Keratinocyte (primary cell): ENCODE measurements around the gene MME. TPM values are rescaled to one million over a fixed set of nuclear protein-coding genes. Genes with fewer than 3 reads are reported as not detected.

Source experiments
- DNase-seq: peaks from one replicate; pipeline ENCODE4 v3.0.0-alpha.2; 2011; ENCODE audit warnings: low read depth, missing footprints, low spot score
- FAIRE-seq: peaks from 2 replicates; lab custom pipeline; 2011; peaks lifted over from hg19 to GRCh38; lab: Jason Lieb, UNC
- H2AFZ ChIP-seq: 2 replicates; pipeline ENCODE4 v1.6.0; 2012; ENCODE audit warnings: low read length, control low read depth, inconsistent platforms; ENCODE audit not compliant: control insufficient read depth
- H3K27ac ChIP-seq: 2 replicates; pipeline ENCODE4 v1.5.1; 2011; ENCODE audit warnings: low read length; ENCODE audit not compliant: control insufficient read depth, insufficient read depth
- H3K27me3 ChIP-seq: 3 replicates; pipeline ENCODE4 v1.6.0; 2011; ENCODE audit warnings: low read length; ENCODE audit not compliant: control insufficient read depth, insufficient read depth; ENCODE audit errors: extremely low read depth
- H3K36me3 ChIP-seq, 2 experiments: 2 replicates in 1 of 2; 3 replicates in 1 of 2; pipeline ENCODE4 v1.5.1; 2011; ENCODE audit warnings: low read length in 2 of 2, mild to moderate bottlenecking in 1 of 2; ENCODE audit not compliant: control insufficient read depth in 2 of 2, insufficient read depth in 2 of 2; ENCODE audit errors: extremely low read depth in 1 of 2
- H3K4me1 ChIP-seq: 3 replicates; pipeline ENCODE4 v1.5.1; 2011; ENCODE audit warnings: low read length; ENCODE audit not compliant: control insufficient read depth, insufficient read depth; ENCODE audit errors: extremely low read depth
- H3K4me2 ChIP-seq: 3 replicates; pipeline ENCODE4 v1.6.0; 2011; ENCODE audit warnings: low read depth, low read length; ENCODE audit not compliant: control insufficient read depth, insufficient read depth; ENCODE audit errors: extremely low read depth
- H3K4me3 ChIP-seq, 3 experiments: fragments of 200-600 bp in 1 of 3; sonication (generic) in 1 of 3; 2 replicates in 2 of 3; 3 replicates in 1 of 3; pipeline ENCODE4 v1.5.1; 2011 to 2016; ENCODE audit warnings: low read length in 3 of 3, mild to moderate bottlenecking in 3 of 3, control low read depth in 2 of 3, inconsistent platforms in 1 of 3, low read depth in 1 of 3, mixed read lengths in 1 of 3, mixed run types in 1 of 3, moderate library complexity in 1 of 3; ENCODE audit not compliant: control insufficient read depth in 2 of 3, insufficient read depth in 2 of 3; ENCODE audit errors: extremely low read depth in 1 of 3
- H3K79me2 ChIP-seq: 2 replicates; pipeline ENCODE4 v1.6.0; 2012; ENCODE audit warnings: low read length; ENCODE audit not compliant: control insufficient read depth, insufficient read depth
- H3K9ac ChIP-seq: 3 replicates; pipeline ENCODE4 v1.6.0; 2011; ENCODE audit warnings: low read length; ENCODE audit not compliant: control insufficient read depth, insufficient read depth; ENCODE audit errors: extremely low read depth
- H3K9me1 ChIP-seq: 3 replicates; pipeline ENCODE4 v1.6.0; 2011; ENCODE audit warnings: low read length; ENCODE audit not compliant: control insufficient read depth, insufficient read depth; ENCODE audit errors: extremely low read depth
- H3K9me3 ChIP-seq: 2 replicates; pipeline ENCODE4 v1.5.1; 2012; ENCODE audit warnings: low read depth, low read length; ENCODE audit not compliant: control insufficient read depth
- H4K20me1 ChIP-seq: 3 replicates; pipeline ENCODE4 v1.6.0; 2011; ENCODE audit warnings: low read length; ENCODE audit not compliant: control insufficient read depth, insufficient read depth; ENCODE audit errors: extremely low read depth
- EZH2 ChIP-seq: IDR thresholded peaks from one replicate; pipeline ENCODE4 v1.6.1; 2012; ENCODE audit warnings: inconsistent platforms, mild to moderate bottlenecking, low read length, moderate library complexity
- dilution Hi-C: fragments of 300-500 bp; cut with MboI; formaldehyde crosslinking; loops from one replicate; pipeline ENCODE4 v1.7.0; 2020; ENCODE audit warnings: low sequenced_read_pairs; ENCODE audit not compliant: extremely low pct_ligation_motif_present
- polyA plus RNA-seq, 5 experiments: library from polyadenylated mRNA; depleted of rRNA in 3 of 5; stranded (reverse) in 3 of 5; stranded (forward) in 1 of 5; unstranded in 1 of 5; fragments of >200 nt; gene quantifications; 1 replicate in 1 of 5; 2 replicates in 3 of 5; 3 replicates in 1 of 5; pipeline versions ENCODE4 v1.2.1 to v1.2.3, GENCODE V29; 2011 to 2012; ENCODE audit warnings: missing spikeins in 2 of 5, low read depth in 1 of 5, low replicate concordance in 1 of 5
- TF ChIP-seq, protein P1 (sequence below), 3 experiments: IDR thresholded peaks in 1 of 3; conservative IDR thresholded peaks in 1 of 3; optimal IDR thresholded peaks in 1 of 3; 2 replicates in 2 of 3; 3 replicates in 1 of 3; pipeline versions ENCODE3 to v1.5.1; 2011; ENCODE audit warnings: low read length in 3 of 3, mild to moderate bottlenecking in 3 of 3, moderate library complexity in 2 of 3, control low read depth in 1 of 3, inconsistent platforms in 1 of 3; ENCODE audit not compliant: insufficient read depth in 2 of 3; ENCODE audit errors: extremely low read depth in 1 of 3

Gene MME
- polyA plus RNA-seq, 1 donor (not counting 4 experiments of a cell fraction or from before 2014, with no cell fraction given) = 2.0 TPM

- FAIRE-seq (no peak), DNase-seq (no peak)
- Histone ChIP-seq H3K79me2 (no peaks in the 10 kb centered on the region), H3K4me3 (no peak overlapping the region), H3K27ac (no peak overlapping the region), H3K4me1 (no peaks in the 10 kb centered on the region), H3K36me3 (no peaks in the 10 kb centered on the region), H3K4me2 (no peak overlapping the region), H2AFZ (no peak overlapping the region), H4K20me1 (no peaks in the 10 kb centered on the region), H3K27me3 (no peaks in the 10 kb centered on the region), H3K9me3 (no peaks in the 10 kb centered on the region), H3K9ac (no peak overlapping the region), H3K9me1 (no peaks in the 10 kb centered on the region)
- TF ChIP-seq, protein P1, sequence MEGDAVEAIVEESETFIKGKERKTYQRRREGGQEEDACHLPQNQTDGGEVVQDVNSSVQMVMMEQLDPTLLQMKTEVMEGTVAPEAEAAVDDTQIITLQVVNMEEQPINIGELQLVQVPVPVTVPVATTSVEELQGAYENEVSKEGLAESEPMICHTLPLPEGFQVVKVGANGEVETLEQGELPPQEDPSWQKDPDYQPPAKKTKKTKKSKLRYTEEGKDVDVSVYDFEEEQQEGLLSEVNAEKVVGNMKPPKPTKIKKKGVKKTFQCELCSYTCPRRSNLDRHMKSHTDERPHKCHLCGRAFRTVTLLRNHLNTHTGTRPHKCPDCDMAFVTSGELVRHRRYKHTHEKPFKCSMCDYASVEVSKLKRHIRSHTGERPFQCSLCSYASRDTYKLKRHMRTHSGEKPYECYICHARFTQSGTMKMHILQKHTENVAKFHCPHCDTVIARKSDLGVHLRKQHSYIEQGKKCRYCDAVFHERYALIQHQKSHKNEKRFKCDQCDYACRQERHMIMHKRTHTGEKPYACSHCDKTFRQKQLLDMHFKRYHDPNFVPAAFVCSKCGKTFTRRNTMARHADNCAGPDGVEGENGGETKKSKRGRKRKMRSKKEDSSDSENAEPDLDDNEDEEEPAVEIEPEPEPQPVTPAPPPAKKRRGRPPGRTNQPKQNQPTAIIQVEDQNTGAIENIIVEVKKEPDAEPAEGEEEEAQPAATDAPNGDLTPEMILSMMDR (optimal IDR thresholded peaks at IDR 0.05 in 1 of 3, IDR thresholded peaks at IDR 0.05 in 1 of 3, conservative IDR thresholded peaks at IDR 0.05 in 1 of 3; ENCODE audit: extremely low read depth in 1 of 3, insufficient read depth in 2 of 3, low read length in 3 of 3) = no peak
- TF ChIP-seq EZH2 = no peak
- dilution Hi-C loops = no loop called here
Observed at GRCh38 chr3:155047672-155048071, 32.4 kb upstream of the MME start.

- no peak overlapping the region for H3K27ac ChIP-seq
- H3K4me2 ChIP-seq = no peak overlapping the region
- no peaks in the 10 kb centered on the region for H3K9me1 ChIP-seq
- H3K9ac ChIP-seq = no peak overlapping the region
- no peaks in the 10 kb centered on the region for H3K36me3 ChIP-seq
- DNase-seq (no peak), FAIRE-seq (no peak)
- TF ChIP-seq, protein P1 (optimal IDR thresholded peaks at IDR 0.05 in 1 of 3, IDR thresholded peaks at IDR 0.05 in 1 of 3, conservative IDR thresholded peaks at IDR 0.05 in 1 of 3; ENCODE audit: extremely low read depth in 1 of 3, insufficient read depth in 2 of 3, low read length in 3 of 3) = no peak
- no peak for TF ChIP-seq EZH2
- no peaks in the 10 kb centered on the region for H3K79me2 ChIP-seq
- H3K27me3 ChIP-seq = no peaks in the 10 kb centered on the region
- no peaks in the 10 kb centered on the region for H4K20me1 ChIP-seq
- dilution Hi-C loops = no loop called here
- no peak overlapping the region for H3K4me3 ChIP-seq
- H3K4me1 ChIP-seq = no peaks in the 10 kb centered on the region
- H3K9me3 ChIP-seq = no peaks in the 10 kb centered on the region
- no peak overlapping the region for H2AFZ ChIP-seq
Observed at GRCh38 chr3:155049959-155050358, 30.2 kb upstream of the MME start.
